Measurements from ENCODE around the gene OR11H12. TPM values are rescaled to one million over a fixed set of nuclear protein-coding genes. Genes with fewer than 3 reads are reported as not detected.
A peak's percentile ranks its signal among the peaks of the same experiment; 100 is the strongest.
"Not testable (repeated sequence)": the region's sequence is repeated elsewhere in the genome, so short reads cannot be mapped to it uniquely, and the experiment has no call there.

Gene OR11H12
- total RNA-seq, result not detected

- WGBS, result no CpG with 5 or more reads among the region's 3 CpGs
- H3K4me3 ChIP-seq; H3K9me3 ChIP-seq; H3K4me1 ChIP-seq; H3K27ac ChIP-seq; H3K27me3 ChIP-seq; DNase-seq (ENCODE audit: low spot score in 2 of 2); H3K36me3 ChIP-seq: not testable (repeated sequence)
Measured at GRCh38 chr14:18600817-18601216, at the start of gene OR11H12. Gene OR11H12, plus strand, starts transcription at chr14:18601117. Its CDS starts 0 bp downstream, at chr14:18601117.

GRCh38 chr14:18582908-18583307, 18.0 kb upstream of the OR11H12 start:
- no CpG with 5 or more reads among the region's 31 CpGs for WGBS
- not testable (repeated sequence) for H3K9me3 ChIP-seq; H3K4me3 ChIP-seq; DNase-seq (ENCODE audit: low spot score in 2 of 2); H3K27me3 ChIP-seq; H3K4me1 ChIP-seq; H3K36me3 ChIP-seq; H3K27ac ChIP-seq

- DNase-seq (ENCODE audit: low spot score in 2 of 2), result peak in 1 of 2 donors; percentile 75
- H3K27me3 ChIP-seq, H3K36me3 ChIP-seq, H3K4me3 ChIP-seq, H3K9me3 ChIP-seq, H3K27ac ChIP-seq, H3K4me1 ChIP-seq: not testable (repeated sequence)
- no CpG with 5 or more reads among the region's 32 CpGs for WGBS
Measured at GRCh38 chr14:18626610-18627213, 25.8 kb downstream of the OR11H12 start.

GRCh38 chr14:18636066-18636465, 35.1 kb downstream of the OR11H12 start:
- not testable (repeated sequence) for H3K36me3 ChIP-seq; DNase-seq (ENCODE audit: low spot score in 2 of 2); H3K9me3 ChIP-seq; H3K4me3 ChIP-seq; H3K4me1 ChIP-seq; H3K27me3 ChIP-seq; H3K27ac ChIP-seq
- WGBS, result no CpG with 5 or more reads among the region's 11 CpGs

- not testable (repeated sequence) for H3K4me3 ChIP-seq; DNase-seq (ENCODE audit: low spot score in 2 of 2); H3K9me3 ChIP-seq; H3K27me3 ChIP-seq; H3K36me3 ChIP-seq; H3K27ac ChIP-seq; H3K4me1 ChIP-seq
Measured at GRCh38 chr14:18638032-18638431, 37.1 kb downstream of the OR11H12 start.

- H3K4me3 ChIP-seq; H3K27ac ChIP-seq; H3K9me3 ChIP-seq; H3K27me3 ChIP-seq; H3K36me3 ChIP-seq; DNase-seq (ENCODE audit: low spot score in 2 of 2); H3K4me1 ChIP-seq: not testable (repeated sequence)
- 11% methylated on average over 3 of the region's 4 CpGs for WGBS
Measured at GRCh38 chr14:18638785-18639184, 37.9 kb downstream of the OR11H12 start.

GRCh38 chr14:18646075-18646730, 45.3 kb downstream of the OR11H12 start:
- DNase-seq (ENCODE audit: low spot score in 2 of 2); H3K9me3 ChIP-seq; H3K4me3 ChIP-seq; H3K36me3 ChIP-seq; H3K27me3 ChIP-seq; H3K4me1 ChIP-seq; H3K27ac ChIP-seq: not testable (repeated sequence)
- WGBS, result 69% methylated on average over 23 of the region's 45 CpGs

All from suprapubic skin (tissue), 4 donors.